Smooth muscle cell (in vitro differentiated cells): ENCODE data around the gene POLK. TPM values are rescaled to one million over a fixed set of nuclear protein-coding genes. Genes with fewer than 3 reads are reported as not detected.

Experiments used
- DNase-seq: peaks from one replicate; lab custom pipeline; 2025; ENCODE audit not compliant: unreplicated experiment; lab: John Stamatoyannopoulos, UW
- H2AFZ ChIP-seq: fragments of 200-600 bp; sonication (generic); 2 replicates; pipeline ENCODE4 v1.6.0; 2016; ENCODE audit warnings: antibody characterized with exemption, low read depth, mild to moderate bottlenecking
- H3F3A ChIP-seq: fragments of 200-600 bp; sonication (generic); 2 replicates; pipeline ENCODE4 v1.6.0; 2017; ENCODE audit warnings: antibody characterized with exemption, low read depth
- H3K27ac ChIP-seq: fragments of 200-600 bp; sonication (generic); 2 replicates; pipeline ENCODE4 v1.5.1; 2016; ENCODE audit warnings: low read depth, mild to moderate bottlenecking
- H3K27me3 ChIP-seq: fragments of 200-600 bp; sonication (generic); 2 replicates; pipeline ENCODE4 v1.6.1; 2016; ENCODE audit warnings: low read depth, mild to moderate bottlenecking
- H3K36me3 ChIP-seq: fragments of 200-600 bp; sonication (generic); 2 replicates; pipeline ENCODE4 v1.5.1; 2016; ENCODE audit warnings: low read depth
- H3K4me1 ChIP-seq: fragments of 200-600 bp; sonication (generic); 2 replicates; pipeline ENCODE4 v1.5.1; 2016; ENCODE audit warnings: low read depth
- H3K4me2 ChIP-seq: fragments of 200-600 bp; sonication (generic); 2 replicates; pipeline ENCODE4 v1.6.0; 2016; ENCODE audit warnings: mild to moderate bottlenecking
- H3K4me3 ChIP-seq: fragments of 200-600 bp; sonication (generic); 2 replicates; pipeline ENCODE4 v1.5.1; 2016; ENCODE audit warnings: mild to moderate bottlenecking
- H3K79me2 ChIP-seq: fragments of 200-600 bp; sonication (generic); 2 replicates; pipeline ENCODE4 v1.6.0; 2016; ENCODE audit warnings: low read depth, mild to moderate bottlenecking
- H3K9ac ChIP-seq: fragments of 200-600 bp; sonication (generic); 2 replicates; pipeline ENCODE4 v1.6.0; 2016; ENCODE audit warnings: low read depth
- H3K9me3 ChIP-seq: fragments of 200-600 bp; sonication (generic); replicated peaks from 2 replicates; pipeline ENCODE4 v1.5.1; 2016; ENCODE audit warnings: low read depth
- H4K20me1 ChIP-seq: fragments of 200-600 bp; sonication (generic); 2 replicates; pipeline ENCODE4 v1.6.0; 2016; ENCODE audit warnings: low read depth
- WGBS: methylation state at CpG from one replicate; pipeline ENCODE4 v1.1.7; 2016; ENCODE audit warnings: low lambda C conversion rate; 5-methylcytosine and 5-hydroxymethylcytosine counted together
- polyA plus RNA-seq: library from polyadenylated mRNA; unstranded; fragments of >200 nt; fragmentation: Nextera tagmentation; extraction: Ambion mirVana; gene quantifications from 2 replicates; pipeline ENCODE4 v1.2.1, GENCODE V29; 2016
- total RNA-seq: library from RNA; depleted of rRNA; stranded (reverse); fragments of >200 nt; gene quantifications from 2 replicates; pipeline ENCODE4 v1.2.3, GENCODE V29; 2014
- TF ChIP-seq, protein P1 (sequence below): fragments of 200-600 bp; sonication (generic); IDR thresholded peaks from 2 replicates; pipeline ENCODE4 v1.5.1; 2017; ENCODE audit warnings: borderline replicate concordance, mild to moderate bottlenecking, antibody characterized with exemption; ENCODE audit not compliant: insufficient read depth, poor library complexity, severe bottlenecking

The POLK gene
- total and polyA plus RNA-seq, 2 experiments from 2014 or later: 12.8 to 36.5 TPM

DNA sequence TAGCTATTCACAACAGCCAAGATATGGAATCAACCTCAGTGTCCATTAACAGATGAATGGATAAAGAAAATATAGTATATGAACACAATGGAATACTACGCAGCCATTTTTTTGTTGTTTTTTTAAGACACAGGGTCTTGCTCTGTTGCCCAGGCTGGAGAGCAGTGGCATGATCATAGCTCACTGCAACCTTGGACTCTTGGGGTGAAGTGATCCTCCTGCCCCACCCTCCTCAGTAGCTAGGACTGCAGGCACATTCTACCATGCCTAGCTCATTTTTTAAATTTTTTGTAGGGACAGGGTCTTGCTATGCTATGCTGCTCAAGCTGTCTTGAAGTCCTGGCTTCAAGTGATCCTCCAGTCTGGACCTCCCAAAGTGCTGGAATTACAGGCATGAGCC is 38.7 kb upstream of the POLK start:
- Histone ChIP-seq H3K27ac (no peak overlapping the region), H3K9me3 (no peaks in the 10 kb centered on the region), H3K27me3 (no peaks in the 10 kb centered on the region), H3K79me2 (peaks cover 58% of the 10 kb centered on the region), H4K20me1 (peaks cover 46% of the 10 kb centered on the region), H3F3A (no peaks in the 10 kb centered on the region), H3K4me1 (no peaks in the 10 kb centered on the region), H3K4me2 (no peak overlapping the region), H3K36me3 (peaks cover 5% of the 10 kb centered on the region), H3K4me3 (no peak overlapping the region), H3K9ac (no peak overlapping the region), H2AFZ (no peak overlapping the region)
- 100% methylated on average over 1 of the region's 1 CpG for WGBS
- no peak for DNase-seq
- TF ChIP-seq, protein P1, sequence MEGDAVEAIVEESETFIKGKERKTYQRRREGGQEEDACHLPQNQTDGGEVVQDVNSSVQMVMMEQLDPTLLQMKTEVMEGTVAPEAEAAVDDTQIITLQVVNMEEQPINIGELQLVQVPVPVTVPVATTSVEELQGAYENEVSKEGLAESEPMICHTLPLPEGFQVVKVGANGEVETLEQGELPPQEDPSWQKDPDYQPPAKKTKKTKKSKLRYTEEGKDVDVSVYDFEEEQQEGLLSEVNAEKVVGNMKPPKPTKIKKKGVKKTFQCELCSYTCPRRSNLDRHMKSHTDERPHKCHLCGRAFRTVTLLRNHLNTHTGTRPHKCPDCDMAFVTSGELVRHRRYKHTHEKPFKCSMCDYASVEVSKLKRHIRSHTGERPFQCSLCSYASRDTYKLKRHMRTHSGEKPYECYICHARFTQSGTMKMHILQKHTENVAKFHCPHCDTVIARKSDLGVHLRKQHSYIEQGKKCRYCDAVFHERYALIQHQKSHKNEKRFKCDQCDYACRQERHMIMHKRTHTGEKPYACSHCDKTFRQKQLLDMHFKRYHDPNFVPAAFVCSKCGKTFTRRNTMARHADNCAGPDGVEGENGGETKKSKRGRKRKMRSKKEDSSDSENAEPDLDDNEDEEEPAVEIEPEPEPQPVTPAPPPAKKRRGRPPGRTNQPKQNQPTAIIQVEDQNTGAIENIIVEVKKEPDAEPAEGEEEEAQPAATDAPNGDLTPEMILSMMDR: no peak

GRCh38 chr5:75473463-75473862 is 38.2 kb upstream of the POLK start:
- Histone ChIP-seq H4K20me1 (peaks cover 50% of the 10 kb centered on the region), H3K79me2 (peaks cover 62% of the 10 kb centered on the region), H3K27me3 (no peaks in the 10 kb centered on the region), H3K27ac (no peak overlapping the region), H3K9ac (no peak overlapping the region), H2AFZ (no peak overlapping the region), H3K4me2 (no peak overlapping the region), H3K4me3 (no peak overlapping the region), H3K4me1 (no peaks in the 10 kb centered on the region), H3F3A (no peaks in the 10 kb centered on the region), H3K36me3 (peaks cover 5% of the 10 kb centered on the region), H3K9me3 (no peaks in the 10 kb centered on the region)
- WGBS: 89% methylated on average over 2 of the region's 2 CpGs
- no peak for DNase-seq
- TF ChIP-seq, protein P1: no peak

DNA sequence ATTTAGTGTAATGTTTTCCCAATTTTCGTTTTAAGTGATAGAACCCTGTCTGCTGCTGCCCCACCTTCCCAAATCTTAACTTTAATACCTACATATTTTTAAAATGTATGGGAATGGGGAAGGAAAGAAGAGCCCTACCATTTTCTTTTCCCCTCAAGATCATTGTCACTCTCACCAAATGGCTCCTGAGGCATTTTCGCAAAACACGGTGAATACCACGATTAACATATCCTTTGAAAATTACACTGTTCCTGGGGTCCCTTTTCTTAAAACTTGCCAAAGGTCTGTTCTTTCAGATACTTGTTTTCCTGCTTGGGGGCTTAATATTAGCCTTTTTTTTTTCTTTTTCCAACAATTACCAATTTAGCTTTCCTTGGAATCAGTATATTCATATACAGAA is 36.3 kb upstream of the POLK start:
- peaks cover 58% of the 10 kb centered on the region for H3K79me2 ChIP-seq

GRCh38 chr5:75481024-75481423 is 30.7 kb upstream of the POLK start:
- Histone ChIP-seq H4K20me1 (peaks cover 95% of the 10 kb centered on the region), H2AFZ (no peak overlapping the region), H3K27me3 (no peaks in the 10 kb centered on the region), H3F3A (no peaks in the 10 kb centered on the region), H3K36me3 (no peaks in the 10 kb centered on the region), H3K27ac (no peak overlapping the region), H3K4me1 (no peaks in the 10 kb centered on the region), H3K79me2 (peaks cover 83% of the 10 kb centered on the region), H3K9ac (no peak overlapping the region), H3K9me3 (no peaks in the 10 kb centered on the region), H3K4me3 (no peak overlapping the region), H3K4me2 (no peak overlapping the region)
- DNase-seq: no peak
- TF ChIP-seq, protein P1: no peak
- WGBS: 87% methylated on average over 4 of the region's 4 CpGs

More for the DNA sequence above, 36.3 kb upstream of the POLK start:
- TF ChIP-seq, protein P1: no peak
- no peak overlapping the region for H3K27ac ChIP-seq
- H2AFZ ChIP-seq: no peak overlapping the region
- H3K4me2 ChIP-seq: no peak overlapping the region
- no peak overlapping the region for H3K4me3 ChIP-seq
- no peak for DNase-seq
- no peaks in the 10 kb centered on the region for H3F3A ChIP-seq
- peaks cover 68% of the 10 kb centered on the region for H4K20me1 ChIP-seq
- 47% methylated on average over 4 of the region's 4 CpGs for WGBS
- H3K9me3 ChIP-seq: no peaks in the 10 kb centered on the region
- no peaks in the 10 kb centered on the region for H3K27me3 ChIP-seq
- no peak overlapping the region for H3K9ac ChIP-seq
- no peaks in the 10 kb centered on the region for H3K4me1 ChIP-seq
- H3K36me3 ChIP-seq: no peaks in the 10 kb centered on the region
